Mucosa of rectum (tissue), 2 donors: Measurements from ENCODE around the gene PACS1.

Experiments
- H3K27ac ChIP-seq, 2 donors: one replicate each; pipeline ENCODE4 v1.7.0; 2013; ENCODE audit warnings: inconsistent platforms in 2 of 2, low read depth in 2 of 2, low read length in 2 of 2
- H3K27me3 ChIP-seq, 2 donors: one replicate each; pipeline ENCODE4 v1.7.0; 2013; ENCODE audit warnings: low read length in 2 of 2; ENCODE audit not compliant: control insufficient read depth in 2 of 2, insufficient read depth in 2 of 2
- H3K36me3 ChIP-seq, 2 donors: one replicate each; pipeline ENCODE4 v1.7.0; 2013; ENCODE audit warnings: low read length in 2 of 2; ENCODE audit not compliant: control insufficient read depth in 2 of 2, insufficient read depth in 2 of 2
- H3K4me1 ChIP-seq, 2 donors: one replicate each; pipeline ENCODE4 v1.7.0; 2013; ENCODE audit warnings: low read length in 2 of 2, mild to moderate bottlenecking in 1 of 2; ENCODE audit not compliant: control insufficient read depth in 2 of 2, insufficient read depth in 2 of 2
- H3K4me3 ChIP-seq, 2 donors: one replicate each; pipeline ENCODE4 v1.7.0; 2013; ENCODE audit warnings: low read length in 2 of 2
- H3K9ac ChIP-seq, 2 donors: one replicate each; pipeline ENCODE4 v1.7.0; 2013; ENCODE audit warnings: low read length in 2 of 2, low read depth in 1 of 2, mild to moderate bottlenecking in 1 of 2
- H3K9me3 ChIP-seq, 2 donors: one replicate each; pipeline ENCODE4 v1.7.0; 2013; ENCODE audit warnings: low read length in 2 of 2; ENCODE audit not compliant: control insufficient read depth in 2 of 2
- donor health status: healthy.
- donor health status: Normal muscosa, but diverticular disease.

The PACS1 gene

GRCh38 chr11:66227700-66228099 is 157.6 kb downstream of the PACS1 start:
- H3K9me3 ChIP-seq: no peaks in the 10 kb centered on the region
- H3K36me3 ChIP-seq: peaks cover 10 to 20% of the 10 kb centered on the region in 2 donors

GRCh38 chr11:66228521-66228920 is 158.4 kb downstream of the PACS1 start:
- Histone ChIP-seq H3K9ac (no peak overlapping the region), H3K36me3 (peaks cover 17 to 27% of the 10 kb centered on the region in 2 donors), H3K9me3 (no peaks in the 10 kb centered on the region), H3K4me3 (no peak overlapping the region), H3K27ac (no peak overlapping the region), H3K4me1 (no peaks in the 10 kb centered on the region), H3K27me3 (no peaks in the 10 kb centered on the region)

More at GRCh38 chr11:66227700-66228099, 157.6 kb downstream of the PACS1 start:
- Histone ChIP-seq H3K4me1 (no peaks in the 10 kb centered on the region), H3K9ac (no peak overlapping the region), H3K27ac (no peak overlapping the region), H3K27me3 (no peaks in the 10 kb centered on the region), H3K4me3 (no peak overlapping the region)

- Histone ChIP-seq H3K9me3 (no peaks in the 10 kb centered on the region), H3K27me3 (no peaks in the 10 kb centered on the region), H3K36me3 (peaks cover 13 to 36% of the 10 kb centered on the region in 2 donors), H3K4me3 (no peak overlapping the region), H3K9ac (no peak overlapping the region), H3K27ac (no peak overlapping the region), H3K4me1 (no peaks in the 10 kb centered on the region)
Observed at GRCh38 chr11:66230156-66230555, 160.1 kb downstream of the PACS1 start.

- no peaks in the 10 kb centered on the region for H3K9me3 ChIP-seq
- no peaks in the 10 kb centered on the region for H3K4me1 ChIP-seq
- no peak overlapping the region for H3K4me3 ChIP-seq
- H3K36me3 ChIP-seq: peaks cover 13 to 44% of the 10 kb centered on the region in 2 donors
- no peak overlapping the region for H3K9ac ChIP-seq
- no peak overlapping the region for H3K27ac ChIP-seq
- H3K27me3 ChIP-seq: no peaks in the 10 kb centered on the region
Observed at GRCh38 chr11:66230978-66231377, 160.9 kb downstream of the PACS1 start.

GRCh38 chr11:66231561-66231960 is 161.5 kb downstream of the PACS1 start:
- Histone ChIP-seq H3K36me3 (peaks cover 13 to 46% of the 10 kb centered on the region in 2 donors), H3K27me3 (no peaks in the 10 kb centered on the region), H3K9ac (no peak overlapping the region), H3K27ac (no peak overlapping the region), H3K4me3 (no peak overlapping the region), H3K4me1 (no peaks in the 10 kb centered on the region), H3K9me3 (no peaks in the 10 kb centered on the region)

GRCh38 chr11:66232769-66233168 is 162.7 kb downstream of the PACS1 start:
- Histone ChIP-seq H3K9me3 (no peaks in the 10 kb centered on the region), H3K9ac (no peak overlapping the region), H3K4me3 (no peak overlapping the region), H3K27ac (no peak overlapping the region), H3K4me1 (no peaks in the 10 kb centered on the region), H3K27me3 (no peaks in the 10 kb centered on the region), H3K36me3 (peaks cover 13 to 46% of the 10 kb centered on the region in 2 donors)

- H3K27me3 ChIP-seq: no peaks in the 10 kb centered on the region
- H3K4me3 ChIP-seq: no peak overlapping the region
- H3K9me3 ChIP-seq: no peaks in the 10 kb centered on the region
- H3K36me3 ChIP-seq: peaks cover 13 to 46% of the 10 kb centered on the region in 2 donors
- no peak overlapping the region for H3K9ac ChIP-seq
- H3K4me1 ChIP-seq: no peaks in the 10 kb centered on the region
- H3K27ac ChIP-seq: no peak overlapping the region
Observed at GRCh38 chr11:66233301-66233700, 163.2 kb downstream of the PACS1 start.

- Histone ChIP-seq H3K9me3 (no peaks in the 10 kb centered on the region), H3K36me3 (peaks cover 13 to 58% of the 10 kb centered on the region in 2 donors), H3K27me3 (no peaks in the 10 kb centered on the region), H3K9ac (no peak overlapping the region), H3K4me3 (no peak overlapping the region), H3K27ac (no peak overlapping the region), H3K4me1 (no peaks in the 10 kb centered on the region)
Observed at GRCh38 chr11:66235141-66235540, 165.1 kb downstream of the PACS1 start.

GRCh38 chr11:66237867-66238266 is 167.8 kb downstream of the PACS1 start:
- Histone ChIP-seq H3K27me3 (no peaks in the 10 kb centered on the region), H3K36me3 (peaks cover 6 to 44% of the 10 kb centered on the region in 2 donors), H3K9ac (no peak overlapping the region), H3K4me1 (no peaks in the 10 kb centered on the region), H3K9me3 (no peaks in the 10 kb centered on the region), H3K27ac (no peak overlapping the region), H3K4me3 (no peak overlapping the region)

- Histone ChIP-seq H3K36me3 (peaks cover 0 to 36% of the 10 kb centered on the region in 2 donors), H3K9me3 (no peaks in the 10 kb centered on the region), H3K27me3 (no peaks in the 10 kb centered on the region), H3K27ac (no peak overlapping the region), H3K9ac (no peak overlapping the region), H3K4me1 (no peaks in the 10 kb centered on the region), H3K4me3 (no peak overlapping the region)
Observed at GRCh38 chr11:66238786-66239413, 168.8 kb downstream of the PACS1 start.
